Globus pallidus (tissue), 1 donor: ENCODE measurements around the gene CCDC185.
"Not testable (repeated sequence)": the region's sequence is repeated elsewhere in the genome, so short reads cannot be mapped to it uniquely, and the experiment has no call there.

Source experiments
- DNase-seq: peaks from one replicate; pipeline ENCODE4 v3.0.0-alpha.2; 2015; ENCODE audit warnings: low spot score

CCDC185 gene

GRCh38 chr1:223394706-223395105 is 1.5 kb downstream of the CCDC185 start:
- DNase-seq: no peak

DNA sequence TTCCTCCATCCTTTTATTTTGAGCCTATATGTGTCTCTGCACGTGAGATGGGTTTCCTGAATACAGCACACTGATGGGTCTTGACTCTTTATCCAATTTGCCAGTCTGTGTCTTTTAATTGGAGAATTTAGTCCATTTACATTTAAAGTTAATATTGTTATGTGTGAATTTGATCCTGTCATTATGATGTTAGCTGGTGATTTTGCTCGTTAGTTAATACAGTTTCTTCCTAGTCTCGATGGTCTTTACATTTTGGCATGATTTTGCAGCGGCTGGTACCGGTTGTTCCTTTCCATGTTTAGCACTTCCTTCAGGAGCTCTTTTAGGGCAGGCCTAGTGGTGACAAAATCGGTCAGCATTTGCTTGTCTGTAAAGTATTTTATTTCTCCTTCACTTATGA is 6.2 kb downstream of the CCDC185 start:
- not testable (repeated sequence) for DNase-seq

- no peak for DNase-seq
These were observed 8.9 kb downstream of the CCDC185 start for GRCh38 chr1:223401873-223402789.

- DNase-seq: no peak
These were observed 9.6 kb downstream of the CCDC185 start for GRCh38 chr1:223402790-223403142.

DNA sequence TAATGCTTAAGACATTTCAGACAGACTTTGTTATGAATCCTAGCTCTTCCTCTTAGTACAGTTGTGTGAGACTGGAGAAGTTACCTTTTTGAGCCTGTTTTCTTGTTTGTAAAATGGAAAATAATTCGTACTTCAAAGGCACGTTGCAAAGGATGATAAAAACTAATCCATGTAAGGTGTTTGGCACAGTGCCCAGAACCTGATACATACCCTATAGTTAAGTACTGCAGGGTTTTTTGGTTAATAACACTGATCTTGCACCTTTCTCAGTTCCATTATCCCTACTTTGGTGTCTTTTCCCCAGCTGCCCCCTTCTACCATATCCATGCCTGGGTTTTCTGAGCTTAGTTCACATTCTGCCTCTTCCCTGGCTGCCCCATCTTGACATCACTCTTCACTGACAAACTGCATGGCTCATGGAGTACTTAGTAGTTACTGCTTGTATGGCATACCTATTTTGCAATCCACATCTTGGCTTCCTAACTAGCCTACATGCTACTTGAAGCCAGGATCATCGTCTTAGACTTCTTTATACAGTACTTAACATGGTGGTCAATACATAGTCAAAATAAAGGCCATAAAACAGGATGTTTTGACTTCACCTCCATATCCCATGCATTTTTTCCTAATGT is 10.1 kb downstream of the CCDC185 start:
- DNase-seq: no peak

DNA sequence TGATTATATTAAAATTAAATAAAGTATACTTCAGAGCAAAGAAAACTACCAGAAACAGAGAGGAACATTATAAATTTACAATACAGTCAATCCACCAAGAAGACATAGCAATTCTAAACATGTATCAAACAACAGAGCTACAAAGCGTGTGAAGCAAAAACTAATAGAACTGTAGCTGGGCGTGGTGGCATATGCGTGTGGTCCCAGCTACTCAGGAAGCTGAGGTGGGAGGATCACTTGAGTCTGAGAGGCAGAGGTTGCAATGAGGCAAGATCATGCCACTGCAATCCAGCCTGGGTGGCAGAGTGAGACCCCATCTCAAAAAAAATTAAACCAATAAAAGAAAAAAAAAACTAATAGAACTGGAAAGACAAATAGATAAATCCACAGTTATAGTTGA is 12.3 kb downstream of the CCDC185 start:
- no peak for DNase-seq

DNA sequence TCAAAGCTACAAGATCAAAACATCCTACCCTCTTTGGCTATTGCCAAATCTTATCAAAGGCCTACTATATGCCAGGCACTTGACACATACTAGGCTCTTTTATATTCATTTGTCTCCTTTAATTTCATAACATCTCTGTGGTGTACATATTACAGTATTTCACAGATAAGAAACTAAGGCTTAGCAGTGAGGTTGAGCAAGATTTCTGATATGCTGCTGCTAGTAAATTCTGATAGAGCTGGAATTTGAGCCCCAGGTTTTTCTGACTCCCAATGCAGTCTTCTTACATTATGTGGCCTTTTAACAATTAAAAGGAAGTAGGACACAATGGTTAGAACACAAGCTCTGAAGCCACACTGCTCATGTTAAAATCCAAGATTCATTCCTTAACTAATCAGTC is 16.8 kb downstream of the CCDC185 start:
- DNase-seq: no peak

DNA sequence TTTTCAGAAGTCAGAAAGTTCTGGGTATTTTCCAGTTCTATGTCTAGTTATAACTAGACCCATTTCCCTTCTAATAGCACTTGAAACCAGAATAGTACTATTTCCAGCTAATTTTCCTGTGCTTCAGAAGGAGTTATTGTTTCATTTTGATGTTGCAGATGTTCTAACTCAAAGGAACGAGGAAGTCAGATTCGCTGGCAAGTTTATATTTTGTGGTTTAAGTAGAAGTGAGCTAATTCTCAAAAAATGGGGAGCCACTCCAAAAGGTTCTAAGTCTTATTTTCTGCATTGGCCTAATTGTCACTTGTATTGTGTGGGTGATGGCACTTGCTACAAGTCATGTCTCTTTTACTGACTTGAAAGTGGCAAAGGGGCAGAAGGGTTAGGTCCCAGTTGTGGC is 18.1 kb downstream of the CCDC185 start:
- DNase-seq: no peak

- no peak for DNase-seq
These were observed 18.5 kb downstream of the CCDC185 start for GRCh38 chr1:223411710-223412109.

DNA sequence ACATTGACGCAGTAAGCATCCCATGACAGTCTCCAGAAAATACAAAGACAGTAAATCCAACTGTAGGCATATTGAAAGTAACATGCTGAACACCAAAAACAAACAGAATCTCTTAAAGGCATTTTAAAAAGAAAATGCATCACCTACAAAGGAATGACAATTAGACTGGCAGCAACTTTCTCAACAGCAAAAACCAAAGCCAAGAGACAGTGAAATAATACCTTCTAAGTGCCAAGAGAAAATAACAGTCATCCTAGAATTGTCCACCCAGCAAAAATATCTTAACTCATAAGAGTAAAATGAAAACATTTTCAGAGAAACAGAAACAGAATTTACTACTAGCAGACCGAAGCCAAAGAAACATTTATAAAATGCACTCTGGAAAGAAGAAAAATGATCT is 20.0 kb downstream of the CCDC185 start:
- no peak for DNase-seq

- no peak for DNase-seq
These were observed 24.2 kb downstream of the CCDC185 start for GRCh38 chr1:223417444-223417843.

DNA sequence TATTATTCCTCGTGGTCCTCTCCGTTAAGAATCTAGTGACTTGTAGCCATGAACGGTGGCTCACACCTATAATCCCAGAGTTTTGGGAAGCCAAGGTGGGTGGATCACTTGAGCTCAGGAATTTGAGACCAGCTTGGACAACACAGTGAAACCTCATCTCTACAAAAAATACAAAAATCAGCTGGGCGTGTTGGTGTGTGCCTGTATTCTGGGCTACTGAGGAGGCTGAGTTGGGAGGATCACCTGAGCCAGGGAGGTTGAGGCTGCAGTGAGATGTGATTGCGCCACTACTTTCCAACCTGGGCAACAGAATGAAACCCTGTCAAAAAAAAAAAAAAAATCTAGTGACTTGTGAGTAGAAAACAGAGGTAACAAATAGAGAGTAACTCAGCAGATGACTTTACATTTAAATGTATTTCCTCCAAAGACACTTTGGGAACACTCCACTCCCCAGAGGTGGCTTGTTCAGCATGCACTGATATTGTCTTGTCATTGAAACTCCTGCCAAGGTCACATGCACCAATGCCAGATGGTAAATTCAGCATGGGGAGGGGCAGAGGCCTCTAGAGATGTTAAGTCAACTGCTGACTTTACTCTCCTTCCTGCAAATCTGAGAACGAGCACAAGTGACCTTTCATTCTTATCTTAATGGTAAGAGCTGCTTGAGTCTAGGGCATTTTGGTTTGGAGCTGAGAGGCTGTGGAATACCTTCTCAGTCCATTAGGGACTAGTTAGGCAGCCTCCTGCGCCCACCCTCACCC is 24.9 kb downstream of the CCDC185 start:
- no peak for DNase-seq

- no peak for DNase-seq
These were observed 25.9 kb downstream of the CCDC185 start for GRCh38 chr1:223419115-223419514.

DNA sequence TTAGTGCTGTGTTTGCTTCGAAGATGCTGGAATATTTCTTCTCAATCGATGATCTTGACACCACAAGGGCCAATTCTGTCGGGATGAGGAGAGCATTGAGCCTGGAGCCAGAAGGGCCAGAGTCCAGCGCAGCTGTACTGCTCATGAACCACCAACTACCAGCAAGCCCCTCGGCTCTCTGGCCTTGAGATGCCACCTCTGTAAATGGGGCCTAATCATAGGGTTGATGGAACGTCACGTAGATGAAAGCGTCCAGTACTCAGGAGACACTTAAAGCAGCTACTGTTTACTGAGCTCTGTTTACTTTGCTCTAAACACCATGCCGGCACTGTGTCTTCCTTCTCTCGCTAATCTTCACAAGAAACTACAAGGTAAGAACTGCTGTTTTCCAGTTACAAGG is 26.3 kb downstream of the CCDC185 start:
- no peak for DNase-seq

DNA sequence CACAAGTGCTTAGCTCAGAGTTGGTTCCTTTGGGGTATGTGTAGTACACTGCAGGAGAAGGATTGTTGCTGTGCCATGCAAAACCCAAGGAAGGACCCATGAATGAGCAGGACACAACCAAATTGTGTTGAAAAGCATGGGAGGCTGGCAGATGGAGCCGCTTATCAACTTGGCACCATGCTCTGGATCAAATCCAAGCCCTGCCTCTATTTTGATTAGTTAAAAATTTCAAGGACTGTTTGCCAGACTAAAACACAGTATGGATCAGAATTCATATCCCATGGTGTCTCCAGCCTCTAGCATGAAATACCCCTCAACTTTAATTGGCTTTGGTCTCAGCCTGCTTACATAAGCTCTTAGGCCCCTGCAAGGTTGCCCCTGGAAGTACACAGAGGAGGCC is 27.8 kb downstream of the CCDC185 start:
- no peak for DNase-seq

DNA sequence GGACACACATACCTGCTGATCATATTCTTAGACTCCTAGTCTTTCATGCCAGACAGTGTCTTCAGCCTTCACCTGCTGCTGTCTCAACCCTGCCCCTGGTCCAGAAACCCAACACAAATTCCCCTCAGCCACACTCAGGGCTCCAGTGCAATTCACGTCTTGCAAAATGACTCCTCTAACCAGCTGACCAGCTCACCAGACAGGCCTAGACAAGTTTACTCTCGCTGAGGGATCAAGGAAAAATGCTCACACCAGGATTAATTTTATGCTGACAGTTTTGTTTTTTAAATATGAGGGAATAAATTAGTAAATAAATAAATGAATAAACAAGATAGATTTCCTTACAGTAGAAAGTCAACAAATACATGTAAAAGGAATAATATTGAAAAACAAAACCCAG is 28.5 kb downstream of the CCDC185 start:
- DNase-seq: no peak

DNA sequence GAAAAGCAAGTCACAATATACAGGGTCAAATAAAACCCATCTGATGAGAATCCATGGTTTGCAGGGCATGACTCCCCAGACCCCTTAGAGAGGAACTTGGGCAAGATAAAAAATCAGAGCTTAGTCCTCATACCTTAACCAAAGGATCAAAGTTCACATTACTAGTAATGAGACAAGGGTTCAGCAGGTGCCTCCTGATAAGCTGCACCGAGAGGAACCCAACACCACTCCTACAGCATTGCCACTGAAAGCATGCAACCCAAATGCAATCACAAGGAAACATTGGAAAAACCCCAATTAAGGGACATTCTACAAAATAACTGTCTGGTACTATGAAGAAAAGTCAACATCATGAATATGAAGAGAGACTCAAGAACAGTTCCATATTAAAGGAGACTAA is 29.7 kb downstream of the CCDC185 start:
- DNase-seq: no peak

- no peak for DNase-seq
These were observed 30.5 kb downstream of the CCDC185 start for GRCh38 chr1:223423641-223424233.

- no peak for DNase-seq
These were observed 32.3 kb downstream of the CCDC185 start for GRCh38 chr1:223425550-223425949.

- no peak for DNase-seq
These were observed 33.7 kb downstream of the CCDC185 start for GRCh38 chr1:223426936-223427335.

DNA sequence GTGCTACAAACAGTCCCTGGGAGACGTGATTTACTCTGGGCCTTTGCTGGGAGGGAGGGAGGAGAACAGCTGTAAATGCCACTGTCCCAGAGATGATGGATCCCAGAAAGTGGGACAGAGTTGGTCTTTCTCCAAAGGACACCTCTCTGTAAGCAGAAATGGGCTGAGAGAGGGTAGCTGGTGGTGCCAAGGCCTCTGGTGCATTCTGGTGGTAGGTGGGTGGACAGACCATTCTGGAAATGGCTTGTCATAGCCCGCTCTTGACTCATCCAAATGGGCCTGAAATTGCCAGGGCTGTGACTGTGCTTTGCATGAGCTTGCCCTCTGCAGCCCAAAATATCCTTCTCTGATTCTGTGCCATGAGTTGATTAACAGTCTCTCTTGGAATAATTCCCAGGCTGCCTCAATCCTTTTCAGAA is 36.1 kb downstream of the CCDC185 start:
- DNase-seq: peak; percentile 5

DNA sequence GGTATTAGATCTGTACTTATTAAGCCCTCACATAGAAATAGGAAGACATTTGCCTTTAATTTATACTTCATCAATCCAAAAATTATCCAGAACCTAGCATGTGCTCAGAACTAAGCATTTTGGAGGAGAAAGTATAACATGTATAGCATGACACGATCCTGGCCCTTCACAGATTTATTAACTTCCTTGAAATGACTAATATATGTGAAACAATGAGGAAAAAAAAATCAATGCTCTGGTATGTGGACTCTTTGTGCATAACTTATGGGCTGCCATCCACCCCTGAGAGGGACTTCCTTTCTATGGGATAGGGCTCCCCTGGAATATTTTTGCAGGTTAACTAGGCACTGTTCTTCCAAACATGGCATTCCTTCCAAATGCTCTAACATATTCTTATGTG is 36.6 kb downstream of the CCDC185 start:
- no peak for DNase-seq

DNA sequence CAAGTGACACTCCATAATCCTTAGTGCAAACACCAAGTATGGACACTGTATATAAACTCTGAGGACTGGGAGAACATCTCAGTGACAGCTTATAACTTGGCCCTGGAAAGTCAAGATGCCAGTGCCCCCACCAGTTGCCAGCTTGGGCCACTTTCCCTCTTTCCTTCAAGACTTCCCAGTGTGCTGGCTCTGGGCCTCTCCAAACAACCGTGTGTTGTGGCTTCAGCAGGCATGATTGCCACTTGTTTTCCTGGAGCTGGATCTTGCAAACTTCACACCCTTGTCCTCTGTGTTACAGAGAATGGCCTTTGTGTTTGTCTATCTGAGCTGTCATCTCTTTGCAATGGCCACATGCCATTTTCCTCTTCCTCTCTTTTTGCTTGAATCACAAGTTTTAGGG is 37.0 kb downstream of the CCDC185 start:
- no peak for DNase-seq
